K562 (cell line): ENCODE measurements around the gene ERC2. TPM values are rescaled to one million over a fixed set of nuclear protein-coding genes. Genes with fewer than 3 reads are reported as not detected.

Source experiments
- ATAC-seq: fragments of 200-7000 bp; cut with Tn5 transposase; 3 replicates; pipeline ENCODE4 v1.9.1; 2020; ENCODE audit warnings: moderate library complexity
- BruUV-seq: library from RNA; stranded (reverse); fragments of 400-500 nt; replicated peaks from 2 replicates; lab custom pipeline; 2021; lab: Mats Ljungman, UMichigan
- CTCF ChIA-PET: fragments of 300-600 bp; formaldehyde crosslinking; extraction: SDS; loops from one replicate; lab custom pipeline; 2021; ENCODE audit warnings: low intra/inter-chr PET ratio; lab: Yijun Ruan, JAX
- POLR2A ChIA-PET: fragments of 300-600, 350-650 bp; sonication (Branson Sonifier 250); formaldehyde crosslinking; extraction: SDS; loops from one replicate; lab custom pipeline; 2021; ENCODE audit warnings: antibody characterized with exemption, inconsistent platforms; lab: Yijun Ruan, JAX
- DNase-seq, 4 experiments: peaks; one replicate each; pipeline versions ENCODE4 v3.0.0 to v3.0.0-alpha.2; 2011 to 2018; ENCODE audit warnings: low spot score in 3 of 4, mixed read lengths in 3 of 4; ENCODE audit errors: extremely low read depth in 1 of 4
- FAIRE-seq: peaks from 2 replicates; lab custom pipeline; 2011; peaks lifted over from hg19 to GRCh38; lab: Jason Lieb, UNC
- H2AFZ ChIP-seq: 2 replicates; pipeline ENCODE4 v1.6.0; 2011; ENCODE audit warnings: low read depth, low read length, control low read depth, inconsistent platforms
- H3K27ac ChIP-seq: fragments of 200-600 bp; 3 replicates; pipeline ENCODE4 v1.8.0; 2011; ENCODE audit warnings: low read depth, mild to moderate bottlenecking, control low read depth, inconsistent platforms, low read length, moderate library complexity, mixed read lengths; ENCODE audit errors: extremely low read depth
- H3K27me3 ChIP-seq, 2 experiments: fragments of 300-600 bp in 1 of 2; 2 replicates in 1 of 2; 3 replicates in 1 of 2; pipeline versions ENCODE4 v1.6.0 to v1.8.0; 2011; ENCODE audit warnings: inconsistent platforms in 2 of 2, low read length in 2 of 2, mild to moderate bottlenecking in 1 of 2, mixed read lengths in 1 of 2, moderate library complexity in 1 of 2; ENCODE audit not compliant: control insufficient read depth in 2 of 2, insufficient read depth in 2 of 2
- H3K36me3 ChIP-seq: fragments of 300-600 bp; 3 replicates; pipeline ENCODE4 v1.8.0; 2011; ENCODE audit warnings: mild to moderate bottlenecking, low read length, inconsistent platforms; ENCODE audit not compliant: control insufficient read depth, insufficient read depth
- H3K4me1 ChIP-seq, 2 experiments: fragments of 200-600 bp in 1 of 2; replicated peaks in 1 of 2; 2 replicates in 1 of 2; 3 replicates in 1 of 2; pipeline versions ENCODE4 v1.5.1 to v1.8.0; 2011; ENCODE audit warnings: inconsistent platforms in 2 of 2, low read length in 2 of 2, mild to moderate bottlenecking in 1 of 2, mixed read lengths in 1 of 2, moderate library complexity in 1 of 2; ENCODE audit not compliant: control insufficient read depth in 2 of 2, insufficient read depth in 2 of 2
- H3K4me2 ChIP-seq: 2 replicates; pipeline ENCODE4 v1.6.1; 2011; ENCODE audit warnings: low read length, control low read depth, inconsistent platforms, mixed read lengths; ENCODE audit not compliant: insufficient read depth
- H3K4me3 ChIP-seq: fragments of 200-600 bp; sonication (generic), shearing (Covaris generic); 2 replicates; pipeline ENCODE4 v1.5.1; 2016; ENCODE audit warnings: control low read depth, inconsistent platforms
- H3K79me2 ChIP-seq: fragments of 200-600 bp; 3 replicates; pipeline ENCODE4 v1.8.0; 2011; ENCODE audit warnings: low read length, inconsistent platforms; ENCODE audit not compliant: control insufficient read depth, insufficient read depth
- H3K9ac ChIP-seq, 2 experiments: 2 replicates each; pipeline versions ENCODE4 v1.6.0 to v1.6.1; 2011; ENCODE audit warnings: low read depth in 2 of 2, low read length in 2 of 2, control low read depth in 1 of 2, inconsistent platforms in 1 of 2, mild to moderate bottlenecking in 1 of 2, mixed read lengths in 1 of 2; ENCODE audit not compliant: insufficient read depth in 1 of 2
- H3K9me1 ChIP-seq: one replicate; pipeline ENCODE4 v1.6.0; 2011; ENCODE audit warnings: inconsistent platforms, mild to moderate bottlenecking, low read length, moderate library complexity; ENCODE audit not compliant: control insufficient read depth, insufficient read depth
- H3K9me3 ChIP-seq: replicated peaks from 2 replicates; pipeline ENCODE4 v1.5.1; 2011; ENCODE audit warnings: low read depth, low read length, inconsistent platforms; ENCODE audit not compliant: control insufficient read depth, insufficient read depth
- H4K20me1 ChIP-seq: replicated peaks from 2 replicates; pipeline ENCODE4 v1.6.1; 2011; ENCODE audit warnings: low read length, inconsistent platforms, mixed read lengths; ENCODE audit not compliant: control insufficient read depth, insufficient read depth
- CBFA2T3 ChIP-seq: fragments of 450-650 bp; IDR thresholded peaks from 2 replicates; pipeline ENCODE4 v1.6.1; 2017
- COPS2 ChIP-seq: fragments of 450-650 bp; conservative IDR thresholded peaks from 2 replicates; pipeline ENCODE4 v1.6.1; 2016; ENCODE audit warnings: mild to moderate bottlenecking, moderate library complexity
- CREB3 ChIP-seq: fragments of 450-650 bp; conservative IDR thresholded peaks from 2 replicates; pipeline ENCODE4 v1.6.1; 2016; ENCODE audit warnings: missing genetic modification characterization, low read depth, mild to moderate bottlenecking, missing compliant biosample characterization, moderate library complexity
- DDX20 ChIP-seq: fragments of 450-650 bp; IDR thresholded peaks from 2 replicates; pipeline ENCODE4 v1.6.1; 2016; ENCODE audit warnings: missing genetic modification characterization, low read depth, mild to moderate bottlenecking, missing compliant biosample characterization, moderate library complexity
- POU5F1 ChIP-seq: fragments of 150-350 bp; IDR thresholded peaks from 2 replicates; pipeline ENCODE4 v1.6.1; 2014; ENCODE audit warnings: borderline replicate concordance, low read length, low read depth, mild to moderate bottlenecking; ENCODE audit not compliant: partially characterized antibody
- THAP7 ChIP-seq: fragments of 250-450 bp; sonication (Bioruptor Pico); IDR thresholded peaks from 2 replicates; pipeline ENCODE4 v1.5.0; 2021
- ZNF318 ChIP-seq, 2 experiments: fragments of 450-650 bp; IDR thresholded peaks; 2 replicates each; pipeline ENCODE4 v1.6.1; 2016; ENCODE audit warnings: mild to moderate bottlenecking in 2 of 2, borderline replicate concordance in 1 of 2, low read depth in 1 of 2, moderate library complexity in 1 of 2
- ZNF511 ChIP-seq: sonication (generic); formaldehyde crosslinking; IDR thresholded peaks from 2 replicates; pipeline ENCODE4 v1.8.0; 2022; ENCODE audit warnings: mild to moderate bottlenecking, missing genetic modification reagents
- WGBS: fragments of 100-300 bp; shearing (Covaris generic); methylation state at CpG from one replicate; pipeline ENCODE4 v1.1.6; 2016; ENCODE audit warnings: low coverage, mixed read lengths; ENCODE audit not compliant: insufficient coverage; ENCODE audit errors: missing lambda C conversion rate; 5-methylcytosine and 5-hydroxymethylcytosine counted together
- in situ Hi-C: fragments of 300-500 bp; cut with MboI; formaldehyde crosslinking; loops from 4 replicates; pipeline ENCODE4 v1.15.0; 2018; ENCODE audit warnings: inconsistent platforms, mixed read lengths
- intact Hi-C: fragments of 100-400 bp; cut with micrococcal nuclease; formaldehyde crosslinking; loops from 2 replicates; pipeline ENCODE4 v1.14.2; 2022
- polyA plus RNA-seq, 8 experiments: library from polyadenylated mRNA; depleted of rRNA in 4 of 8; stranded (reverse) in 5 of 8; unstranded in 3 of 8; fragments of >200 nt; fragmentation: Nextera tagmentation in 2 of 8; fragmentation: Illumina TruSeq in 1 of 8; extraction: Ambion mirVana in 2 of 8; extraction: Trizol in 1 of 8; gene quantifications; 2 replicates each; pipeline versions ENCODE4 v1.2.1 to v1.2.3, GENCODE V29; 2011 to 2014; ENCODE audit warnings: inconsistent platforms in 1 of 8, missing spikeins in 1 of 8
- total RNA-seq, 7 experiments: library from RNA; depleted of rRNA in 6 of 7; stranded (reverse); fragments of >200 nt in 6 of 7; fragmentation: Illumina TruSeq in 2 of 7; extraction: Trizol in 2 of 7; gene quantifications; 2 replicates each; pipeline versions ENCODE4 v1.2.1 to v1.2.3, GENCODE V29; 2011 to 2021; ENCODE audit warnings: low replicate concordance in 1 of 7

Gene ERC2
- total and polyA plus RNA-seq, 9 of the 15 experiments (the other 6 are each of a cell fraction or from before 2014, with no cell fraction given), result 0.04 to 0.18 (median 0.07) TPM; not detected in 2

- WGBS, result 0% methylated on average over 2 of the region's 2 CpGs
- DNase-seq (no peak), FAIRE-seq (no peak), ATAC-seq (no peak)
- in situ Hi-C loops (no loop called here), intact Hi-C loops (no loop called here)
- ChIA-PET POLR2A (no interaction called here), CTCF (no interaction called here)
- no peaks in the 10 kb centered on the region for H3K4me1 ChIP-seq
- no peak overlapping the region for H2AFZ ChIP-seq
- no peaks in the 10 kb centered on the region; a peak in 1 of 5 replicates for H3K27me3 ChIP-seq
- H3K4me2 ChIP-seq, result no peak overlapping the region
- no peaks in the 10 kb centered on the region for H4K20me1 ChIP-seq
- H3K9me1 ChIP-seq, result no peaks in the 10 kb centered on the region
- no TSS peak for BruUV-seq
- no peaks in the 10 kb centered on the region for H3K79me2 ChIP-seq
- no peak overlapping the region for H3K9ac ChIP-seq
- no peaks in the 10 kb centered on the region for H3K36me3 ChIP-seq
- no peak overlapping the region for H3K4me3 ChIP-seq
- no peak overlapping the region for H3K27ac ChIP-seq
- no peaks in the 10 kb centered on the region for H3K9me3 ChIP-seq
- TF ChIP-seq COPS2 (no peak), POU5F1 (no peak), CBFA2T3 (no peak), ZNF511 (CRISPR knock-in tag) (no peak), THAP7 (no peak), CREB3 (tag) (no peak), DDX20 (tag) (no peak), ZNF318 (IDR thresholded peaks at IDR 0.05; ENCODE audit: borderline replicate concordance in 1 of 2, low read depth in 1 of 2) (no peak)
These were observed 16.3 kb upstream of the ERC2 start for GRCh38 chr3:56484525-56485032.
